H1 (cell line): ENCODE results near the gene SKIL. TPM values are rescaled to one million over a fixed set of nuclear protein-coding genes. Genes with fewer than 3 reads are reported as not detected.

Source experiments
- CTCF ChIA-PET: fragments of 300-600 bp; sonication (Branson Sonifier 250); formaldehyde crosslinking; loops from one replicate; lab custom pipeline; 2021; ENCODE audit not compliant: partially characterized antibody; lab: Charles Lee
- POLR2A ChIA-PET: fragments of 300-600 bp; sonication (Branson Sonifier 250); formaldehyde crosslinking; loops from one replicate; lab custom pipeline; 2021; ENCODE audit warnings: inconsistent platforms; ENCODE audit not compliant: partially characterized antibody; lab: Charles Lee
- DNase-seq, 2 experiments: peaks; one replicate each; pipeline versions ENCODE4 v3.0.0 to v3.0.0-alpha.2; 2010 to 2022; ENCODE audit warnings: low spot score in 2 of 2, low read depth in 1 of 2, mixed read lengths in 1 of 2
- FAIRE-seq: peaks from 2 replicates; lab custom pipeline; 2011; peaks lifted over from hg19 to GRCh38; lab: Jason Lieb, UNC
- H2AFZ ChIP-seq: 2 replicates; pipeline ENCODE4 v1.8.1; 2012; ENCODE audit warnings: low read length, inconsistent platforms
- H2AK5ac ChIP-seq: 2 replicates; pipeline ENCODE4 v1.6.1; 2013; ENCODE audit warnings: low read depth, low read length
- H2BK120ac ChIP-seq: replicated peaks from 2 replicates; pipeline ENCODE3; 2013; ENCODE audit warnings: low read depth, low read length, inconsistent platforms
- H2BK12ac ChIP-seq: 2 replicates; pipeline ENCODE4 v1.6.1; 2013; ENCODE audit warnings: low read depth, low read length
- H2BK15ac ChIP-seq: 2 replicates; pipeline ENCODE4 v1.6.1; 2013; ENCODE audit warnings: low read length
- H2BK20ac ChIP-seq: 2 replicates; pipeline ENCODE4 v1.6.1; 2013; ENCODE audit warnings: low read length
- H2BK5ac ChIP-seq: 2 replicates; pipeline ENCODE4 v1.6.1; 2013; ENCODE audit warnings: low read depth, low read length
- H3K14ac ChIP-seq: 2 replicates; pipeline ENCODE4 v1.6.1; 2013; ENCODE audit warnings: inconsistent platforms; ENCODE audit not compliant: insufficient read length
- H3K18ac ChIP-seq: 2 replicates; pipeline ENCODE4 v1.6.1; 2013; ENCODE audit warnings: low read length; ENCODE audit errors: extremely low read depth
- H3K23ac ChIP-seq: 2 replicates; pipeline ENCODE4 v1.6.1; 2013; ENCODE audit warnings: inconsistent platforms; ENCODE audit not compliant: insufficient read length
- H3K23me2 ChIP-seq: 2 replicates; pipeline ENCODE4 v1.6.1; 2013; ENCODE audit warnings: low read depth, low read length
- H3K27ac ChIP-seq: 2 replicates; pipeline ENCODE4 v1.6.1; 2011; ENCODE audit warnings: low read depth, low read length, inconsistent platforms
- H3K27me3 ChIP-seq, 4 experiments: replicated peaks in 1 of 4; 1 replicate in 1 of 4; 2 replicates in 3 of 4; pipeline versions ENCODE4 v1.6.1 to v1.8.1; 2011 to 2013; ENCODE audit warnings: low read length in 3 of 4, mild to moderate bottlenecking in 3 of 4, inconsistent platforms in 2 of 4, mixed read lengths in 2 of 4, moderate library complexity in 1 of 4; ENCODE audit not compliant: control insufficient read depth in 3 of 4, insufficient read depth in 3 of 4; ENCODE audit errors: extremely low read depth in 1 of 4
- H3K36me3 ChIP-seq, 4 experiments: 2 replicates each; pipeline versions ENCODE4 v1.6.1 to v1.8.1; 2011 to 2013; ENCODE audit warnings: mild to moderate bottlenecking in 4 of 4, low read length in 3 of 4, moderate library complexity in 2 of 4, control low read depth in 1 of 4, inconsistent platforms in 1 of 4; ENCODE audit not compliant: insufficient read depth in 4 of 4, control insufficient read depth in 2 of 4
- H3K4ac ChIP-seq: replicated peaks from 2 replicates; pipeline ENCODE3; 2013; ENCODE audit warnings: low read length, low read depth, mixed read lengths, inconsistent platforms; ENCODE audit not compliant: insufficient read length
- H3K4me1 ChIP-seq, 4 experiments: replicated peaks in 1 of 4; 1 replicate in 1 of 4; 2 replicates in 3 of 4; pipeline versions ENCODE4 v1.6.1 to v1.8.1; 2011 to 2013; ENCODE audit warnings: low read length in 3 of 4, inconsistent platforms in 2 of 4, mixed read lengths in 1 of 4; ENCODE audit not compliant: insufficient read depth in 4 of 4, control insufficient read depth in 3 of 4
- H3K4me2 ChIP-seq, 2 experiments: 2 replicates each; pipeline versions ENCODE4 v1.6.1 to v1.8.1; 2011 to 2013; ENCODE audit warnings: low read depth in 2 of 2, low read length in 2 of 2, control low read depth in 1 of 2, inconsistent platforms in 1 of 2, mild to moderate bottlenecking in 1 of 2; ENCODE audit not compliant: insufficient read depth in 1 of 2
- H3K4me3 ChIP-seq, 4 experiments: fragments of 200-600, 300-600 bp in 1 of 4; sonication (generic), shearing (Covaris generic), sonication (Bioruptor Twin) in 1 of 4; 2 replicates each; pipeline versions ENCODE4 v1.5.1 to v1.8.1; 2011 to 2016; ENCODE audit warnings: low read length in 4 of 4, low read depth in 3 of 4, control low read depth in 2 of 4, inconsistent platforms in 2 of 4, mild to moderate bottlenecking in 2 of 4, mixed read lengths in 1 of 4, moderate library complexity in 1 of 4; ENCODE audit not compliant: insufficient read depth in 2 of 4; ENCODE audit errors: extremely low read depth in 1 of 4
- H3K56ac ChIP-seq: replicated peaks from 2 replicates; pipeline ENCODE3; 2013; ENCODE audit warnings: low read depth, mild to moderate bottlenecking, mixed read lengths, low read length, inconsistent platforms; ENCODE audit not compliant: insufficient read length
- H3K79me1 ChIP-seq: 2 replicates; pipeline ENCODE4 v1.6.1; 2013; ENCODE audit warnings: low read depth, low read length, control low read depth
- H3K79me2 ChIP-seq, 2 experiments: 2 replicates each; pipeline versions ENCODE4 v1.6.1 to v1.8.1; 2012 to 2013; ENCODE audit warnings: low read length in 2 of 2, mild to moderate bottlenecking in 2 of 2, inconsistent platforms in 1 of 2; ENCODE audit not compliant: insufficient read depth in 2 of 2, control insufficient read depth in 1 of 2
- H3K9ac ChIP-seq, 4 experiments: replicated peaks in 1 of 4; 1 replicate in 1 of 4; 2 replicates in 3 of 4; pipeline versions ENCODE4 v1.6.1 to v1.8.1; 2011 to 2013; ENCODE audit warnings: low read depth in 3 of 4, low read length in 3 of 4, control low read depth in 2 of 4, mild to moderate bottlenecking in 2 of 4, moderate library complexity in 2 of 4, inconsistent platforms in 1 of 4; ENCODE audit errors: extremely low read depth in 1 of 4
- H3K9me3 ChIP-seq, 2 experiments: 2 replicates each; pipeline versions ENCODE4 v1.6.1 to v1.8.1; 2012 to 2013; ENCODE audit warnings: mild to moderate bottlenecking in 2 of 2, moderate library complexity in 2 of 2, control low read depth in 1 of 2, inconsistent platforms in 1 of 2, low read depth in 1 of 2, low read length in 1 of 2, mixed read lengths in 1 of 2; ENCODE audit not compliant: insufficient read depth in 2 of 2
- H4K20me1 ChIP-seq, 2 experiments: replicated peaks in 1 of 2; 2 replicates each; pipeline versions ENCODE3 to v1.8.1; 2011 to 2013; ENCODE audit warnings: inconsistent platforms in 2 of 2, low read length in 2 of 2, mild to moderate bottlenecking in 1 of 2; ENCODE audit not compliant: insufficient read depth in 2 of 2, control insufficient read depth in 1 of 2
- H4K5ac ChIP-seq: 2 replicates; pipeline ENCODE4 v1.6.1; 2013; ENCODE audit warnings: low read length, low read depth, mixed read lengths, inconsistent platforms; ENCODE audit not compliant: insufficient read length
- H4K8ac ChIP-seq: 2 replicates; pipeline ENCODE4 v1.8.0; 2013; ENCODE audit warnings: mild to moderate bottlenecking, moderate library complexity, low read length, inconsistent platforms; ENCODE audit not compliant: insufficient read depth; ENCODE audit errors: extremely low read depth
- H4K91ac ChIP-seq: replicated peaks from 2 replicates; pipeline ENCODE3; 2013; ENCODE audit warnings: low read length, mixed read lengths, inconsistent platforms; ENCODE audit not compliant: insufficient read length
- RBBP5 ChIP-seq: IDR thresholded peaks from 2 replicates; pipeline ENCODE4 v1.7.1; 2012; ENCODE audit warnings: low read depth, mild to moderate bottlenecking, inconsistent platforms, low read length, moderate library complexity, borderline replicate concordance
- RXRA ChIP-seq: IDR thresholded peaks from 2 replicates; pipeline ENCODE4 v1.6.1; 2011; ENCODE audit warnings: low read depth, mild to moderate bottlenecking, low read length, moderate library complexity; ENCODE audit not compliant: insufficient read depth
- SAP30 ChIP-seq: fragments of 300-600 bp; sonication (generic); IDR thresholded peaks from 2 replicates; pipeline ENCODE4 v1.7.1; 2012; ENCODE audit warnings: low read length, moderate library complexity, mild to moderate bottlenecking, inconsistent platforms; ENCODE audit not compliant: insufficient read depth, insufficient replicate concordance
- SIN3A ChIP-seq, 2 experiments: IDR thresholded peaks in 1 of 2; conservative IDR thresholded peaks in 1 of 2; 2 replicates each; pipeline ENCODE4 v1.6.1; 2011 to 2012; ENCODE audit warnings: low read length in 2 of 2, improper control_type of control experiment in 1 of 2, low read depth in 1 of 2, mild to moderate bottlenecking in 1 of 2
- SP1 ChIP-seq: IDR thresholded peaks from 2 replicates; pipeline ENCODE4 v1.6.1; 2011; ENCODE audit warnings: low read depth, low read length
- SRF ChIP-seq: IDR thresholded peaks from 2 replicates; pipeline ENCODE4 v1.6.1; 2011; ENCODE audit warnings: mild to moderate bottlenecking, low read depth, low read length, moderate library complexity
- SUZ12 ChIP-seq: fragments of 200-600 bp; sonication (generic); IDR thresholded peaks from 2 replicates; pipeline ENCODE4 v1.6.1; 2012; ENCODE audit warnings: mild to moderate bottlenecking, inconsistent platforms, low read length, moderate library complexity, mixed read lengths
- TAF7 ChIP-seq: optimal IDR thresholded peaks from 2 replicates; pipeline ENCODE3; 2011; ENCODE audit warnings: low read depth, mild to moderate bottlenecking, inconsistent platforms, low read length, moderate library complexity, borderline replicate concordance
- TCF12 ChIP-seq: IDR thresholded peaks from 2 replicates; pipeline ENCODE4 v1.6.1; 2011; ENCODE audit warnings: low read depth, mild to moderate bottlenecking, low read length
- WGBS, 2 experiments: shearing (Covaris generic) in 1 of 2; methylation state at CpG; one replicate each; pipeline versions ENCODE4 v1.1.6 to v1.1.7; 2013 to 2015; ENCODE audit warnings: low lambda C conversion rate in 2 of 2, mixed read lengths in 2 of 2, inconsistent platforms in 1 of 2, low coverage in 1 of 2, missing lambda C conversion rate in 1 of 2; ENCODE audit not compliant: insufficient replicate concordance in 2 of 2, insufficient coverage in 1 of 2, insufficient read length in 1 of 2; ENCODE audit errors: extremely low coverage in 1 of 2, missing lambda C conversion rate in 1 of 2; 5-methylcytosine and 5-hydroxymethylcytosine counted together
- polyA plus RNA-seq, 7 experiments: library from polyadenylated mRNA; depleted of rRNA in 3 of 7; stranded (reverse) in 5 of 7; unstranded in 2 of 7; fragments of >200 nt in 5 of 7; fragments of 200-250 nt in 2 of 7; gene quantifications; 1 replicate in 5 of 7; 2 replicates in 1 of 7; 4 replicates in 1 of 7; pipeline versions ENCODE4 v1.2.1 to v1.2.3, GENCODE V29; 2011 to 2013; ENCODE audit warnings: missing spikeins in 2 of 7, mixed read lengths in 2 of 7
- total RNA-seq: library from RNA; stranded (reverse); fragmentation: NEBNext Ultra II Directional; extraction: Animal tissue kit (Norgen Biotek cat#: 25700); gene quantifications from 2 replicates; pipeline ENCODE4 v1.2.1, GENCODE V29; 2021
- TF ChIP-seq, protein P1 (sequence below): IDR thresholded peaks from 2 replicates; pipeline ENCODE4 v1.6.1; 2012; ENCODE audit warnings: low read length, inconsistent platforms

Gene SKIL
- total and polyA plus RNA-seq, 2 of the 8 experiments (the other 6 are each of a cell fraction or from before 2014, with no cell fraction given) = 13.2 to 277 TPM

DNA sequence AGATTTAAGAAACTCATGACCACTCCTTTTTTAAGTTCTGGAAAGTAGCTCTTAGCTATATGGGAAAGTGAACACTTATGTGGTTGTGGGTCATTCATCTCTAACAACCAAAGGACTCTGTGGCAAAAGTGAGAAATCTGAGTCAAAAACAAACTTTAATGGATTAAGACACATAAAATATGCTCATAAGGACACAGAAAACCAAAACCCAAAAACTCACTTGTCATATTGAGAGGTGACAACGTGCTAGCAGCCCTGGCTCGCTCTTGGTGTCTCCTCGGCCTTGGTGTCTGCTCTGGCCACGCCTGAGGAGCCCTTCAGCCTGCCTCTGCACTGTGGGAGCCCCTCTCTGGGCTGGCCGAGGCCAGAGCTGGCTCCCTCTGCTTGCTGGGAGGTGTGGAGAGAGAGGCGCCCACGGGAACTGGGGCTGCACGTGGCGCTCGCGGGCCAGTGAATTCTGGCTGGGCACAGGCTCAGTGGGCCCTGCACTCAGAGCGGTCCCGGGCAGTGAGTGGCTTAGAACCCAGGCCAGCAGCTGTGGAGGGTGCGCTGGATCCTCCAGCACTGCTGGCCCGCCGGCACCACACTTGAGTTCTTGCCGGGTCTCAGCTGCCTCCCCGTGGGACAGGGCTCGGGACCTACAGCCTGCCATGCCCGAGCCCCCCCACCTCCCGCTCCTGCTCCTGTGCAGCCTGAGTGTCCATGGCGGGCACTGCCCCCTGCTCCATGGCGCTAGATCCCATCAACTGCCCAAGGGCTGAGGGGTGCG is 30.3 kb upstream of the SKIL start:
- Histone ChIP-seq H3K79me2 (no peaks in the 10 kb centered on the region), H2BK15ac (no peak overlapping the region), H4K8ac (no peak overlapping the region), H3K23ac (no peak overlapping the region), H3K27ac (no peak overlapping the region), H4K91ac (no peak overlapping the region), H3K9ac (no peak overlapping the region), H2BK120ac (no peak overlapping the region), H2AK5ac (no peak overlapping the region), H3K4ac (no peak overlapping the region), H3K27me3 (no peaks in the 10 kb centered on the region; a peak in 1 of 7 replicates), H3K14ac (no peak overlapping the region), H2BK12ac (no peak overlapping the region), H3K4me1 (peaks cover 0 to 11% (median 0%) of the 10 kb centered on the region in 4 experiments; a peak in 1 of 7 replicates), H3K4me2 (no peak overlapping the region), H3K18ac (no peak overlapping the region), H2AFZ (no peak overlapping the region), H3K23me2 (no peaks in the 10 kb centered on the region; the same call in 1 of the 2 replicates), H3K9me3 (peaks cover 8 to 20% of the 10 kb centered on the region in 2 experiments), H4K5ac (no peak overlapping the region), H3K79me1 (no peaks in the 10 kb centered on the region), H3K4me3 (no peak overlapping the region), H2BK5ac (no peak overlapping the region), H2BK20ac (no peak overlapping the region), H3K36me3 (peaks cover 0 to 6% (median 0%) of the 10 kb centered on the region in 4 experiments; a peak in 1 of 8 replicates), H4K20me1 (no peaks in the 10 kb centered on the region), H3K56ac (no peak overlapping the region)
- WGBS, 2 experiments = 98% methylated on average over 21 of the region's 24 CpGs; no CpG with 5 or more reads in 1 of the 2 experiments
- ChIA-PET CTCF (interaction anchor here (0.9 to 1.0 kb wide), 2 partner anchors 18 to 86 kb away, joined by 4 read pairs; no protein-coding TSS in a partner anchor), POLR2A (no interaction called here)
- DNase-seq (peak in 1 of 2 experiments; percentile 33), FAIRE-seq (no peak)
- TF ChIP-seq, protein P1, sequence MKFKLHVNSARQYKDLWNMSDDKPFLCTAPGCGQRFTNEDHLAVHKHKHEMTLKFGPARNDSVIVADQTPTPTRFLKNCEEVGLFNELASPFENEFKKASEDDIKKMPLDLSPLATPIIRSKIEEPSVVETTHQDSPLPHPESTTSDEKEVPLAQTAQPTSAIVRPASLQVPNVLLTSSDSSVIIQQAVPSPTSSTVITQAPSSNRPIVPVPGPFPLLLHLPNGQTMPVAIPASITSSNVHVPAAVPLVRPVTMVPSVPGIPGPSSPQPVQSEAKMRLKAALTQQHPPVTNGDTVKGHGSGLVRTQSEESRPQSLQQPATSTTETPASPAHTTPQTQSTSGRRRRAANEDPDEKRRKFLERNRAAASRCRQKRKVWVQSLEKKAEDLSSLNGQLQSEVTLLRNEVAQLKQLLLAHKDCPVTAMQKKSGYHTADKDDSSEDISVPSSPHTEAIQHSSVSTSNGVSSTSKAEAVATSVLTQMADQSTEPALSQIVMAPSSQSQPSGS = no peak
- TF ChIP-seq SAP30 (no peak), TAF7 (no peak), SUZ12 (no peak), SP1 (no peak), RBBP5 (no peak), RXRA (no peak), SRF (no peak), TCF12 (no peak), SIN3A (conservative IDR thresholded peaks at IDR 0.05 in 1 of 2, IDR thresholded peaks at IDR 0.05 in 1 of 2; ENCODE audit: low read depth in 1 of 2, low read length in 2 of 2) (no peak)
